CD14-positive monocyte (primary cell): ENCODE measurements around the gene PRXL2C. TPM values are rescaled to one million over a fixed set of nuclear protein-coding genes. Genes with fewer than 3 reads are reported as not detected.
A peak's percentile ranks its signal among the peaks of the same experiment; 100 is the strongest.

Source experiments
- DNase-seq, 3 donors: peaks; one replicate each; pipeline ENCODE4 v3.0.0-alpha.2; 2011 to 2022
- H2AFZ ChIP-seq: 2 replicates; pipeline ENCODE4 v1.6.0; 2012; ENCODE audit warnings: mild to moderate bottlenecking, low read depth, low read length, inconsistent platforms; ENCODE audit not compliant: insufficient read depth, poor library complexity, severe bottlenecking
- H3K27ac ChIP-seq, 2 donors: 1 replicate in 1 of 2; 2 replicates in 1 of 2; pipeline ENCODE4 v1.5.1; 2012 to 2013; ENCODE audit warnings: low read length in 2 of 2, control low read depth in 1 of 2, inconsistent platforms in 1 of 2, low read depth in 1 of 2, mild to moderate bottlenecking in 1 of 2
- H3K27me3 ChIP-seq, 2 donors: one replicate each; pipeline versions ENCODE4 v1.6.0 to v1.6.1; 2011 to 2013; ENCODE audit warnings: low read length in 2 of 2; ENCODE audit not compliant: control insufficient read depth in 2 of 2, insufficient read depth in 2 of 2
- H3K36me3 ChIP-seq, 2 donors: replicated peaks in 1 of 2; 1 replicate in 1 of 2; 2 replicates in 1 of 2; pipeline versions ENCODE4 v1.5.1 to v1.6.1; 2012 to 2013; ENCODE audit warnings: low read length in 2 of 2, control low read depth in 1 of 2, inconsistent platforms in 1 of 2, mild to moderate bottlenecking in 1 of 2; ENCODE audit not compliant: insufficient read depth in 2 of 2, control insufficient read depth in 1 of 2
- H3K4me1 ChIP-seq, 2 donors: 1 replicate in 1 of 2; 2 replicates in 1 of 2; pipeline versions ENCODE4 v1.5.1 to v1.6.1; 2012 to 2013; ENCODE audit warnings: low read length in 2 of 2, control low read depth in 1 of 2, inconsistent platforms in 1 of 2, mild to moderate bottlenecking in 1 of 2, moderate library complexity in 1 of 2; ENCODE audit not compliant: insufficient read depth in 2 of 2, control insufficient read depth in 1 of 2
- H3K4me2 ChIP-seq: replicated peaks from 2 replicates; pipeline ENCODE3; 2012; ENCODE audit warnings: low read length, moderate library complexity, mild to moderate bottlenecking; ENCODE audit not compliant: poor library complexity, severe bottlenecking; ENCODE audit errors: extremely low read depth
- H3K4me3 ChIP-seq, 3 experiments: fragments of 200-600 bp in 1 of 3; sonication (generic) in 1 of 3; replicated peaks in 1 of 3; 1 replicate in 2 of 3; 2 replicates in 1 of 3; pipeline ENCODE4 v1.5.1; 2011 to 2013; ENCODE audit warnings: low read length in 3 of 3, mild to moderate bottlenecking in 3 of 3, control low read depth in 2 of 3, low read depth in 2 of 3, inconsistent platforms in 1 of 3, moderate library complexity in 1 of 3
- H3K79me2 ChIP-seq: 2 replicates; pipeline ENCODE4 v1.6.0; 2012; ENCODE audit warnings: mild to moderate bottlenecking, control low read depth, inconsistent platforms, low read length, moderate library complexity; ENCODE audit not compliant: insufficient read depth
- H3K9ac ChIP-seq: 2 replicates; pipeline ENCODE4 v1.6.0; 2017; ENCODE audit warnings: low read length, mild to moderate bottlenecking; ENCODE audit not compliant: insufficient read depth, poor library complexity, severe bottlenecking
- H3K9me3 ChIP-seq, 2 donors: replicated peaks in 1 of 2; 1 replicate in 1 of 2; 2 replicates in 1 of 2; pipeline versions ENCODE4 v1.5.1 to v1.6.1; 2012 to 2013; ENCODE audit warnings: low read length in 2 of 2, control low read depth in 1 of 2; ENCODE audit not compliant: control insufficient read depth in 1 of 2, insufficient read depth in 1 of 2
- H4K20me1 ChIP-seq: 2 replicates; pipeline ENCODE4 v1.6.0; 2012; ENCODE audit warnings: mild to moderate bottlenecking, low read length, control low read depth, moderate library complexity; ENCODE audit not compliant: insufficient read depth
- H3K27ac Mint-ChIP-seq, 7 donors: one replicate each; pipeline ENCODE4 v1.8.0; 2020; ENCODE audit warnings: mild to moderate bottlenecking in 7 of 7, mixed read lengths in 7 of 7, moderate library complexity in 6 of 7, inconsistent platforms in 2 of 7
- H3K27me3 Mint-ChIP-seq, 3 donors: one replicate each; pipeline ENCODE4 v1.8.0; 2021 to 2022; ENCODE audit warnings: low read depth in 3 of 3, mild to moderate bottlenecking in 3 of 3, mixed read lengths in 3 of 3, moderate library complexity in 3 of 3, inconsistent platforms in 1 of 3
- H3K36me3 Mint-ChIP-seq, 2 donors: one replicate each; pipeline ENCODE4 v1.8.0; 2020; ENCODE audit warnings: mixed read lengths in 2 of 2, inconsistent platforms in 1 of 2, mild to moderate bottlenecking in 1 of 2
- H3K4me1 Mint-ChIP-seq: one replicate; pipeline ENCODE4 v1.8.0; 2020; ENCODE audit warnings: mild to moderate bottlenecking, mixed read lengths
- H3K4me3 Mint-ChIP-seq, 2 donors: one replicate each; pipeline ENCODE4 v1.8.0; 2020; ENCODE audit warnings: mild to moderate bottlenecking in 2 of 2, mixed read lengths in 2 of 2, moderate library complexity in 1 of 2
- H3K9me3 Mint-ChIP-seq, 7 donors: one replicate each; pipeline ENCODE4 v1.8.0; 2020 to 2022; ENCODE audit warnings: mixed read lengths in 7 of 7, mild to moderate bottlenecking in 6 of 7, moderate library complexity in 6 of 7, inconsistent platforms in 2 of 7
- WGBS: methylation state at CpG from one replicate; pipeline ENCODE4 v1.1.5; 2013; ENCODE audit warnings: missing lambda C conversion rate; ENCODE audit not compliant: insufficient coverage; 5-methylcytosine and 5-hydroxymethylcytosine counted together
- intact Hi-C, 2 donors: fragments of 100-400 bp; cut with micrococcal nuclease; formaldehyde crosslinking; loops; one replicate each; pipeline versions ENCODE4 v1.15.0 to v1.15.1; 2023
- polyA plus RNA-seq, 3 donors: library from polyadenylated mRNA; depleted of rRNA in 1 of 3; unstranded in 2 of 3; stranded (reverse) in 1 of 3; fragments of 300-500 nt in 2 of 3; fragments of >200 nt in 1 of 3; fragmentation: Illumina TruSeq in 2 of 3; gene quantifications; 1 replicate in 2 of 3; 2 replicates in 1 of 3; pipeline ENCODE4 v1.2.3, GENCODE V29; 2012 to 2021
- TF ChIP-seq, protein P1 (sequence below): fragments of 200-600 bp; IDR thresholded peaks from one replicate; pipeline ENCODE4 v1.8.0; 2022; ENCODE audit warnings: antibody characterized with exemption, mild to moderate bottlenecking

Gene PRXL2C
- polyA plus RNA-seq, 3 donors = 9.2 to 14.6 (median 9.3) TPM

- peaks cover 5 to 8% of the 10 kb centered on the region in 2 donors for H3K9me3 ChIP-seq
- H3K4me1 Mint-ChIP-seq = peaks cover 15% of the 10 kb centered on the region
- H3K36me3 ChIP-seq = no peaks in the 10 kb centered on the region
- peak overlapping the region; percentile 70 to 81 for H3K4me3 Mint-ChIP-seq
- H3K27me3 ChIP-seq = peaks cover 41 to 75% of the 10 kb centered on the region in 2 donors
- H3K9ac ChIP-seq = peak overlapping the region; percentile 46
- H3K4me3 ChIP-seq = peak overlapping the region in 1 of 3 experiments; percentile 68
- peaks cover 8 to 10% of the 10 kb centered on the region in 2 donors for H3K4me1 ChIP-seq
- no peaks in the 10 kb centered on the region for H3K79me2 ChIP-seq
- peaks cover 55 to 75% (median 63%) of the 10 kb centered on the region in 3 donors for H3K27me3 Mint-ChIP-seq
- no peak overlapping the region for H3K27ac Mint-ChIP-seq
- DNase-seq = peak in 2 of 3 donors; percentile 3 to 37
- H3K27ac ChIP-seq = no peak overlapping the region
- WGBS = 8% methylated on average over 67 of the region's 69 CpGs
- H3K9me3 Mint-ChIP-seq = peaks cover 0 to 21% (median 8%) of the 10 kb centered on the region in 7 donors
- peak overlapping the region; percentile 75 for H3K4me2 ChIP-seq
- H4K20me1 ChIP-seq = no peaks in the 10 kb centered on the region
- intact Hi-C loops = no loop called here
- H3K36me3 Mint-ChIP-seq = peaks cover 0 to 4% of the 10 kb centered on the region in 2 donors
- TF ChIP-seq, protein P1, sequence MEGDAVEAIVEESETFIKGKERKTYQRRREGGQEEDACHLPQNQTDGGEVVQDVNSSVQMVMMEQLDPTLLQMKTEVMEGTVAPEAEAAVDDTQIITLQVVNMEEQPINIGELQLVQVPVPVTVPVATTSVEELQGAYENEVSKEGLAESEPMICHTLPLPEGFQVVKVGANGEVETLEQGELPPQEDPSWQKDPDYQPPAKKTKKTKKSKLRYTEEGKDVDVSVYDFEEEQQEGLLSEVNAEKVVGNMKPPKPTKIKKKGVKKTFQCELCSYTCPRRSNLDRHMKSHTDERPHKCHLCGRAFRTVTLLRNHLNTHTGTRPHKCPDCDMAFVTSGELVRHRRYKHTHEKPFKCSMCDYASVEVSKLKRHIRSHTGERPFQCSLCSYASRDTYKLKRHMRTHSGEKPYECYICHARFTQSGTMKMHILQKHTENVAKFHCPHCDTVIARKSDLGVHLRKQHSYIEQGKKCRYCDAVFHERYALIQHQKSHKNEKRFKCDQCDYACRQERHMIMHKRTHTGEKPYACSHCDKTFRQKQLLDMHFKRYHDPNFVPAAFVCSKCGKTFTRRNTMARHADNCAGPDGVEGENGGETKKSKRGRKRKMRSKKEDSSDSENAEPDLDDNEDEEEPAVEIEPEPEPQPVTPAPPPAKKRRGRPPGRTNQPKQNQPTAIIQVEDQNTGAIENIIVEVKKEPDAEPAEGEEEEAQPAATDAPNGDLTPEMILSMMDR = no peak
- H2AFZ ChIP-seq = peak overlapping the region; percentile 68
Observed at GRCh38 chr9:96618209-96619123, 36.7 kb downstream of the PRXL2C start.

- intact Hi-C loops = no loop called here
- no peak overlapping the region for H3K9ac ChIP-seq
Observed at GRCh38 chr9:96617439-96618185, 37.5 kb downstream of the PRXL2C start.

More at GRCh38 chr9:96617439-96618185, 37.5 kb downstream of the PRXL2C start:
- H3K36me3 Mint-ChIP-seq = peaks cover 0 to 4% of the 10 kb centered on the region in 2 donors
- TF ChIP-seq, protein P1 = no peak
- Histone ChIP-seq H3K4me1 (peaks cover 8 to 10% of the 10 kb centered on the region in 2 donors), H3K27me3 (peaks cover 48 to 77% of the 10 kb centered on the region in 2 donors), H3K9me3 (peaks cover 5 to 8% of the 10 kb centered on the region in 2 donors), H4K20me1 (no peaks in the 10 kb centered on the region), H2AFZ (no peak overlapping the region), H3K4me3 (no peak overlapping the region), H3K79me2 (no peaks in the 10 kb centered on the region), H3K4me2 (no peak overlapping the region), H3K36me3 (no peaks in the 10 kb centered on the region), H3K27ac (no peak overlapping the region)
- 92% methylated on average over 18 of the region's 22 CpGs for WGBS
- peaks cover 0 to 21% (median 8%) of the 10 kb centered on the region in 7 donors for H3K9me3 Mint-ChIP-seq
- H3K4me3 Mint-ChIP-seq = peak overlapping the region in 1 of 2 donors; percentile 81
- H3K27ac Mint-ChIP-seq = no peak overlapping the region
- H3K27me3 Mint-ChIP-seq = peaks cover 58 to 81% (median 66%) of the 10 kb centered on the region in 3 donors
- H3K4me1 Mint-ChIP-seq = peaks cover 15% of the 10 kb centered on the region
- no peak for DNase-seq
